GM21619 (cell line): ENCODE results near the gene ZNF343.

Experiments
- ATAC-seq: cut with Tn5 transposase; IDR thresholded peaks from one replicate; pipeline ENCODE4 v1.9.1; 2021; ENCODE audit not compliant: unreplicated experiment

ZNF343 gene

GRCh38 chr20:2446845-2447244 is 61.9 kb downstream of the ZNF343 start:
- ATAC-seq = no peak
